Kidney epithelial cell (primary cell): ENCODE results near the gene ZPR1. TPM values are rescaled to one million over a fixed set of nuclear protein-coding genes. Genes with fewer than 3 reads are reported as not detected.

Experiments
- DNase-seq: peaks from one replicate; pipeline ENCODE4 v3.0.0-alpha.2; 2010; ENCODE audit warnings: low read depth
- H3K27me3 ChIP-seq: 2 replicates; pipeline ENCODE4 v1.6.0; 2011; ENCODE audit warnings: low read length; ENCODE audit not compliant: control insufficient read depth, insufficient read depth
- H3K36me3 ChIP-seq: 2 replicates; pipeline ENCODE4 v1.5.1; 2011; ENCODE audit warnings: low read length; ENCODE audit not compliant: control insufficient read depth, insufficient read depth
- H3K4me3 ChIP-seq: 2 replicates; pipeline ENCODE4 v1.5.1; 2011; ENCODE audit warnings: low read depth, mild to moderate bottlenecking, control low read depth, low read length
- total RNA-seq: library from RNA; depleted of rRNA; stranded (reverse); fragments of >200 nt; gene quantifications from 2 replicates; pipeline ENCODE4 v1.2.3, GENCODE V29; 2015
- TF ChIP-seq, protein P1 (sequence below): IDR thresholded peaks from 2 replicates; pipeline ENCODE4 v1.5.1; 2011; ENCODE audit warnings: mild to moderate bottlenecking, moderate library complexity, low read length, control low read depth, inconsistent platforms; ENCODE audit not compliant: insufficient read depth, poor library complexity, severe bottlenecking

Gene ZPR1
- total RNA-seq, 1 donor from 2014 or later: 82.1 TPM

DNA sequence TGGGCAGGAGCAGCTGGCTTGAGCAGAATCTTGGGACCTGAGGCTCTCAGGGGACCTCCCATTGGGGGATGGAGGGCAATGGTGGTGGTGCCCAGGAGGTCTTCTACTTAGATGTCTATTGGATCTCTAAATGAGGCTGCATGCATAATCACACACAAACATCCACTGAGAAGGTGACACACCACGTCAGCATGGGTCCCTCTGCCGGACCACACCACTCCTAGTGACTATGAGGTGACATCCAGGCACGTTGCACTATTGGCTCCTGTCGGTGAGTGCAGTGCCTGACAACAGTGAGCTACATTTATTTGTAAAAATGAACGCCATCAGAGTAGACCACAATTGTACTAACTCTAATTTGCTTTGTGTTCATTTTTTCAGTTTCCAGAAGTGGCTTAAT is 37.6 kb upstream of the ZPR1 start:
- no peak for DNase-seq
- TF ChIP-seq, protein P1, sequence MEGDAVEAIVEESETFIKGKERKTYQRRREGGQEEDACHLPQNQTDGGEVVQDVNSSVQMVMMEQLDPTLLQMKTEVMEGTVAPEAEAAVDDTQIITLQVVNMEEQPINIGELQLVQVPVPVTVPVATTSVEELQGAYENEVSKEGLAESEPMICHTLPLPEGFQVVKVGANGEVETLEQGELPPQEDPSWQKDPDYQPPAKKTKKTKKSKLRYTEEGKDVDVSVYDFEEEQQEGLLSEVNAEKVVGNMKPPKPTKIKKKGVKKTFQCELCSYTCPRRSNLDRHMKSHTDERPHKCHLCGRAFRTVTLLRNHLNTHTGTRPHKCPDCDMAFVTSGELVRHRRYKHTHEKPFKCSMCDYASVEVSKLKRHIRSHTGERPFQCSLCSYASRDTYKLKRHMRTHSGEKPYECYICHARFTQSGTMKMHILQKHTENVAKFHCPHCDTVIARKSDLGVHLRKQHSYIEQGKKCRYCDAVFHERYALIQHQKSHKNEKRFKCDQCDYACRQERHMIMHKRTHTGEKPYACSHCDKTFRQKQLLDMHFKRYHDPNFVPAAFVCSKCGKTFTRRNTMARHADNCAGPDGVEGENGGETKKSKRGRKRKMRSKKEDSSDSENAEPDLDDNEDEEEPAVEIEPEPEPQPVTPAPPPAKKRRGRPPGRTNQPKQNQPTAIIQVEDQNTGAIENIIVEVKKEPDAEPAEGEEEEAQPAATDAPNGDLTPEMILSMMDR: no peak
- Histone ChIP-seq H3K36me3 (no peaks in the 10 kb centered on the region), H3K27me3 (peaks cover 6% of the 10 kb centered on the region), H3K4me3 (no peak overlapping the region)

DNA sequence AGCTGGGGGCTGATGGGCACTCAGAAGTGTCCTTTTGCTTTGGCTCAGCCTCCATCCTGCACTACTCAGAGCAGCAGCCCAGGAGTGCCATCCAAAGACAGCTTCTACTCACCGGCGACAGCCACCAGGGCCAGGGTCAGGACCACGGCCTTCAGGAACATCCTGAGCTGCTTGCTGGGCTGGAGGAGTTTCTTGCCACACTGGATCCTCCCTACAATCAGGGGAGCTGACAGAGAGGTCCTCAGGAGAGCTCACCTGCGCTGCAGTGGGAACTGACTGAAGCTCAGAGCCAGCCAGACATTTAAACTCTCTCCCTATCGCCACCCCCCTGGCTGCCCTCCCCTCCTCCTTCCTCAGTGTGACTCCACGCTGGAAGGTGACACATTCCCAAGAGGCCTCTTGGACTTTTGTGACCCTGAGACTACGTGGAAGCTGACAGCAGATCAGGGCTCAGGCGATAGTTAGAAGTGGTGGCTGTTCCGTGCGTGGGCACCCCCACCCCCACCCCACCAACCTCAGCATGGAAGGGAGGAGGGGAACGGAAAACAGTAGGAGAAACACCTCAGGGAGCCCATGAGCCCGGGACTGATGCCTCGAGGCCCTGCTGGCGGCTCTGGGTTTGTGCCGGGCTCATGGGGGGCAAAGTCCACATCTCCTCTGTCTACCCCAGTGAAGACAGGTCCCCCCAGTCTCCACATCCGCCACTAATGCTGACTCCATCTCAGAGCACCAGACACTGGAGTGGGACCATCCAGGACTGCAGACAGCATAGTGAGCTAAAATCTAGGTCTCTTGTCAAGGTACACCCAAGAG is 35.4 kb upstream of the ZPR1 start, which contains the start of gene APOA4:
APOA4 (minus strand) TSS at position 274 of the 813 bp plus-strand sequence; CDS start at position 161, 113 bp downstream.
- DNase-seq: no peak
- H3K27me3 ChIP-seq: peaks cover 4% of the 10 kb centered on the region
- H3K36me3 ChIP-seq: no peaks in the 10 kb centered on the region
- TF ChIP-seq, protein P1: no peak
- H3K4me3 ChIP-seq: no peak within 1 kb of the TSS

GRCh38 chr11:116822575-116822974 is 34.8 kb upstream of the ZPR1 start:
- no peaks in the 10 kb centered on the region for H3K36me3 ChIP-seq
- TF ChIP-seq, protein P1: no peak
- no peak overlapping the region for H3K4me3 ChIP-seq
- H3K27me3 ChIP-seq: peaks cover 4% of the 10 kb centered on the region
- no peak for DNase-seq

DNA sequence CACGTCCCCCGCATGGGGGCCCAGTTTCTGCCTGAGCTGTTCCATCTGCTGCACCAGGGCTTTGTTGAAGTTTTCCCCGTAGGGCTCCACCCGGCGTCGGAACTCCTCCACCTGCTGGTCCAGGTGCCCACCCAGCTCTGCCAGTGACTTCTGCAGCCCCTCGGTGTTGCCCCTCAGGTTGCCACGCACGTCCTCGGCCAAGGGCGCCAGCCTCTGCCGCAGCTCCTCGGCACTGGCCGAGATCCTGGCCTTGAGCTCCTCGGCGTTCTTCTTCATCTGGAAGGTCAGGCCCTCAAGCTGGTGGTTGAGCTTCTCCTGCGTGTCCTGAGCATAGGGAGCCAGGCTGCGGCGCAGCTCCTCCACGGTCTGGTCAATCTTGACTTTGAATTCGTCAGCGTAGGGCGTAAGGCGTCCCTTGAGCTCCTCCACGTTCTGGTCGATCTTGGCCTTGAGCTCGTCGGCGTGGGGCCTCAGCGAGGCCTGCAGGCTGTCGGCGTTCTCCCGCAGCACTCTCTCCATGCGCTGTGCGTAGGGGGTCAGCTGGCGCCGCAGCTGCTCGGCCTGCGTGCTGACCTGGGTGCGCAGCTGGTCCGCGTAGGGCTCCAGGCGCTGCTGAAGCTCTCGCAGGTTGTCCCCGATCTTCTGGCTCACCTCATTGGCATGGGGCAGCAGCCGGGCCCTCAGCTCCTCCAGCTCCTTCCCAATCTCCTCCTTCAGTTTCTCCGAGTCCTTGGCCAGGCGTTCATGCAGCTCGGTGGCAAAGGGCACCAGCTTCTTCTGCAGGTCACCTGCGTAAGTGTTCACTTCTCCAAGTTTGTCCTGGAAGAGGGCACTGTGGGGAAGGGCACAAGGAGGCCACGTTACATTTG is 33.5 kb upstream of the ZPR1 start:
- H3K4me3 ChIP-seq: no peak overlapping the region
- peaks cover 2% of the 10 kb centered on the region for H3K27me3 ChIP-seq
- H3K36me3 ChIP-seq: no peaks in the 10 kb centered on the region
- TF ChIP-seq, protein P1: no peak
- DNase-seq: no peak

DNA sequence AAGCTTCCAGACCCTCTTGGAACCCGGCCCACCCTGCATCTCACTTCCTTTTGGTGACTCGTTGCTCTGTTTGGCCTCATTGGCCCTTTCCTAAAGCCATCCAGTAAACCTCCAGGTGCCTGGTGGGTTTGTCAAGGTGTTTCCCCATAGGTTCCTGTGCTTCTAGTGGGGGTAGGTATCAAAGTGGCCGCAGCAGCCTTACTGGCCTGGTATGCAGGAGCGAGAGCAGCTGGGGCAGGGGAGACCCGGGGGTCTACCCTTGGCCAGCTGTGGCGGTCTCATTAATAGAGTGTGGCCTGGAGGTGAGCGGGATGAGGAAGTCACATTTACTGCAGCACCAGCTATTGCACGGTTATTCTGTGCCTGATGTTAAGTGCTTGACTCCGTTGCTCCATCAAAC is 31.2 kb upstream of the ZPR1 start:
- Histone ChIP-seq H3K27me3 (no peaks in the 10 kb centered on the region), H3K4me3 (no peak overlapping the region), H3K36me3 (no peaks in the 10 kb centered on the region)
- DNase-seq: no peak
- TF ChIP-seq, protein P1: no peak
